OCI-LY7 (cell line): ENCODE results near the gene ENDOV.

Experiments used
- EZH2phosphoT487 ChIP-seq: fragments of 200-600 bp; sonication (generic); IDR thresholded peaks from 2 replicates; pipeline ENCODE4 v1.6.1; 2018; ENCODE audit warnings: low read depth, borderline replicate concordance, mild to moderate bottlenecking, mixed run types, antibody characterized with exemption, low read length, moderate library complexity, mixed read lengths
- TF ChIP-seq, protein P1 (sequence below): fragments of 200-600 bp; sonication (generic); conservative IDR thresholded peaks from 2 replicates; pipeline ENCODE4 v1.5.1; 2014; ENCODE audit warnings: mild to moderate bottlenecking, antibody characterized with exemption, low read length, moderate library complexity, mixed read lengths

DNA sequence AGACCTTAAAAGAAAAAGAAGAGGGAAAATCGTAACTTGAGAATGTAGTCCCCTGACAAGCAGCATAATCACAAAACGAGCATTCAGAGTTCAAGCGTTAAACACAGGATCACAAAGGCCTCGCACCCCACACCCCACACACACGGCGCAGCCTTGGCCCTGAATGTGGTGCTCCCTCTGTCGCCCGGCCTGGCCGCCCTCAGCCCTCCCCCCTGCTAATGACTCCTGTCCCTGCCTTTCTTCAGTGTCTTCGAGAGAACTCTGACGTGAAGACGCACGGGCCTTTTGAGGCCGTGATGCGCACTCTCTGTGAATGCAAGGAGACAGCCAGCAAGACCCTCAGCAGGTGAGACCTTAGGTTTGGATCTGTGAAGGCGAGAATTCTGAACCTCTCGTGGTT lies 47.5 kb upstream of the ENDOV start:
- TF ChIP-seq, protein P1, sequence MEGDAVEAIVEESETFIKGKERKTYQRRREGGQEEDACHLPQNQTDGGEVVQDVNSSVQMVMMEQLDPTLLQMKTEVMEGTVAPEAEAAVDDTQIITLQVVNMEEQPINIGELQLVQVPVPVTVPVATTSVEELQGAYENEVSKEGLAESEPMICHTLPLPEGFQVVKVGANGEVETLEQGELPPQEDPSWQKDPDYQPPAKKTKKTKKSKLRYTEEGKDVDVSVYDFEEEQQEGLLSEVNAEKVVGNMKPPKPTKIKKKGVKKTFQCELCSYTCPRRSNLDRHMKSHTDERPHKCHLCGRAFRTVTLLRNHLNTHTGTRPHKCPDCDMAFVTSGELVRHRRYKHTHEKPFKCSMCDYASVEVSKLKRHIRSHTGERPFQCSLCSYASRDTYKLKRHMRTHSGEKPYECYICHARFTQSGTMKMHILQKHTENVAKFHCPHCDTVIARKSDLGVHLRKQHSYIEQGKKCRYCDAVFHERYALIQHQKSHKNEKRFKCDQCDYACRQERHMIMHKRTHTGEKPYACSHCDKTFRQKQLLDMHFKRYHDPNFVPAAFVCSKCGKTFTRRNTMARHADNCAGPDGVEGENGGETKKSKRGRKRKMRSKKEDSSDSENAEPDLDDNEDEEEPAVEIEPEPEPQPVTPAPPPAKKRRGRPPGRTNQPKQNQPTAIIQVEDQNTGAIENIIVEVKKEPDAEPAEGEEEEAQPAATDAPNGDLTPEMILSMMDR: no peak
- TF ChIP-seq EZH2phosphoT487: no peak
